HG03280 (cell line): ENCODE measurements around the gene C1orf50.
"Not testable (repeated sequence)": the region's sequence is repeated elsewhere in the genome, so short reads cannot be mapped to it uniquely, and the experiment has no call there.

ENCODE experiments used
- ATAC-seq: cut with Tn5 transposase; IDR thresholded peaks from one replicate; pipeline ENCODE4 v1.9.1; 2021; ENCODE audit warnings: mild to moderate bottlenecking, moderate library complexity; ENCODE audit not compliant: unreplicated experiment

C1orf50 gene

DNA sequence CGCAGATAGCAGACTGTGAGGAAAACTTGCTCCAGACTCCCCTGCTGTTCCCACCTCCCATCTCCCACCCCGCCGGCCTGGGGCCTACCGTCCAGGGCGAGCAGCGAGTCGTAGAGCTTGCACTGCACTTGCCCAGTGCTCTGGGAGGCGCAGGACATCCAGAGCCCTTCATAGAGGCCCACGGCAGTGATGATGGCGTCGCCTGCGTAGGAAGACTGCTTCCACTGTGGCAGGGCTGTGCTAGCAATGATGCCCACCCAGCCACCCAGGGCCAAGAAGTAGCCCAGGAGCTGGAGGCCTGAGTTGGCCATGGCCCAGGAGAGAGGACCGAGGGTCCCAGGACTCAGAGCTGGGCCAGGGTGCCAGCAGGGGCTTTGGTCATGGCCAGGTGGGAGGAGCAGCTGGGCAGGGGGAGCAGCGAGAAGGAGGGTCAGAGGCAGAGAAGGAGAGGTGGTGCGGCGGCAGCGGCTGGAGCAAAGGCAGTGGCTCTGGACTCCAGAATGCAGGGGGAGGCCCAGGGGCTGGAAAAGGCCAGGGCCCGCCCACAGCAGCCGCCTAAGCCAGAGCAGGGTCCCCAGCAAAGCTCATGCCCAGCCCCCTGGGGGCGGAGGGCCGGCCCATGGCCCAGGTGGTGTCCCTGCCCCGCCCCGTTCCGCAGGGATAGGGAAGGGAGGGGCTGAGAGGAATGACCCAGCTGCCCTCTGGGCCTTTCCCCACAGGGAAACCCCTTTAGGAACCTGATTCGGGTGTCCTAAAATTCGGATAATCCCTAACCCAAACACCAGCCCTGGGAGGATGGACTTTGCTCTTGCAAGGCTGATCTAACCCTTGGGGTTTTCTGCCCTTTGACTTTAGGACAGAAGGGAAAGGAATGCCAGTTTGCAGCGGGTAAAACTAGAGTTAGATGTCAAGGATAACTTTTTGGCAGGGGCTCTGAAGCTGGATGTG is 27.0 kb upstream of the C1orf50 start, which contains the start of gene CLDN19:
CLDN19 (minus strand) TSS at position 484 of the 948 bp plus-strand sequence; CDS start at position 311, 173 bp downstream.
- ATAC-seq = no peak

- no peak for ATAC-seq
These were observed 26.0 kb upstream of the C1orf50 start for GRCh38 chr1:42740851-42741580.

DNA sequence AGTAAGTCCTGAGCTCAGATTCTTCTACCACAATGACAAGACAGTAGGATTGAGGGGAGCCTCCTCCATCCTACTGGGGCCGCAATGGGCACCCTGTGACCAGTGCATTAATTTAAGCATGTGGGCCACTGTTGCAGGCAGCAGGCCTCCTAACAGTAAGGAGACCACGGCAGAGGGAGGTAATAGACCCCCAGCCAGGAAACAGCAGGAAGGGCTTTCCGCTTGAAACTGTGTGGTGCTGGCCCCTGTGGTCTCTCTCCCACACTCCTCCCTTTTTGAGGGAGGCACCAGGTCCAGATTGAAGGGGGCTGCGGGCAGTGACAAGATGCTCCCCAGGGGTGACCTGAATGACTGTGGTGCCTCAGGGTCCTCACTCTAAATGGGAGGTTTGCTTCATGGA is 25.3 kb upstream of the C1orf50 start:
- ATAC-seq = no peak

GRCh38 chr1:42742141-42742540 is 24.9 kb upstream of the C1orf50 start:
- no peak for ATAC-seq

- no peak for ATAC-seq
These were observed 24.3 kb upstream of the C1orf50 start for GRCh38 chr1:42742617-42743316.

- no peak for ATAC-seq
These were observed 23.5 kb upstream of the C1orf50 start for GRCh38 chr1:42743317-42744147.

DNA sequence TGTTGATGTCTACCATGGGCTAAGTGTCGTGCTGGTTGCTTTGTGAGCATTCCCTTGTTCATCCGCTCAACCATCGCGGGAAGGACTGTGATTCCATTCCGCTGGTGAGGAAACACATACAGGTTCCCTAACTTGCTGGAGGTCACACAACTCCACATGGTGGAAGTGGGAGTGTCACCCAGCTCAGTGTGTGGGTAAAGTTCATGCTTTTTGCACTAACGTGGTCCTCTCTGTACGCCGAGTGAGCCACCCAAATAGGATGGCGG is 23.0 kb upstream of the C1orf50 start:
- ATAC-seq = no peak

GRCh38 chr1:42745851-42746250 is 21.2 kb upstream of the C1orf50 start:
- ATAC-seq = no peak

GRCh38 chr1:42746436-42747105 is 20.5 kb upstream of the C1orf50 start:
- ATAC-seq = no peak

GRCh38 chr1:42747125-42747524 is 19.9 kb upstream of the C1orf50 start:
- ATAC-seq = no peak

GRCh38 chr1:42748021-42748420 is 19.0 kb upstream of the C1orf50 start:
- no peak for ATAC-seq

- no peak for ATAC-seq
These were observed 18.3 kb upstream of the C1orf50 start for GRCh38 chr1:42748461-42749410.

GRCh38 chr1:42750041-42750440 is 17.0 kb upstream of the C1orf50 start:
- no peak for ATAC-seq

GRCh38 chr1:42751511-42752070 is 15.5 kb upstream of the C1orf50 start:
- not testable (repeated sequence) for ATAC-seq

- ATAC-seq = no peak
These were observed 14.8 kb upstream of the C1orf50 start for GRCh38 chr1:42752284-42752683.

DNA sequence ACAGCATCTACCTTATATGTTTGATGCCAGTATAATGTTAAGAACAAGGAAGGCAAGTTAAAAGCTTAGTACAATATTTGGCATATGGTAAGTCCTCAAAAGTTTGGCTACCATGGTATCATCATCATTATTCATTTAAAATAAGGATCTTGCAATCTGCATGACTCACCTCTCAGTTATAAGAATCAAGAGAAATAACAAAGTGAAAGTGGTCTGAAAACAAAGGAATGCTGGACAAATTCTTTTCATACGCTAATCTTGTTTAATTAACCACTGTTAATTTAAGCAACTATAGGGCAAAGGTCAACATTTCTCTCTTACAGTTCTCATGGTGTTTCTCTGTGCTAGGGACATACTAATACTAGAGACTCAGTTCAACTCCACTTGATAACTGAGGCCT is 14.0 kb upstream of the C1orf50 start:
- ATAC-seq = no peak

DNA sequence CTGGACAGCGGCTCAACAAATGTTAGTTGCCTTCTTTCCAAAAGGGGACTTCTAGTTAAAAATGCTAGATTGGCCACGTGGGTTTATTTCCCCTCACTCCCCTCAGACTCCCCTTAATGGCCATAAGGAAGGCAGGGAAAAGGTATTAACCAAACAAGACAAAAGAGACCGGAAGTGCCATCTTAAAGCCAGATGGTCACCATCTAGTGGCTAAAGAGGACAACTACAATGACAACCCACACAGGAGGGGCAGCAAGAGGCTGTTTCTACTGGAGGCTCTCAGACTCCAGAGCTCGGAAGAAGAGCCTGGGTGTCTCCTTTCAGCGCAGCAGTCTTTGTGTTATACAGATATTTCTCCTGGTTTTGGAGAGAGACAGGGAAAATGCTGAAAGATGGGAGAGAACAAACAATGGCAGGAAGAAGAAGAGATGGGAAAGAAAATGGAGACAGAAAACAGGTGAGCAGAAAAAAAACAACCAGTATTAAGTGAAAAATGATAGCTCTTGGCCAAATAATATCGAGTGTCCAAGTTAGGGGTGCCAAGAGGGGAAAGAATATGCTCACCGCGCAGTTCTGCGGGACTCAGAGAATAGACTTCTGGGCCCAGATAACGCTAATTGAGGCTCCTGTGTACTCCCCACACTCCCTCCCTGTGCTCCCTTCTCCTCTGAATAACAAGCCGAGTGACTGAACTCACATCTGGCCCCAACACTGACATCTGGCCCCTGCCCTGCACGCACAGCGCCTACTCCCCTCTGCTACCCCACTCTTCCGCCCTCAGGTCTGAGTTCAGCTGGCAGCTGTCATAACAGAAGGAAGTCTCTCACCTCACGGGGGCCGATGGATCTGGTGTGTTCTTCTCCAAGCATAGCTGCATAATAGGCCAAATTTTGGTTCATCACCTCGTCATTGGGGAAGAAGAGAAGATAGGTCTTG is 9.8 kb upstream of the C1orf50 start:
- ATAC-seq = no peak

DNA sequence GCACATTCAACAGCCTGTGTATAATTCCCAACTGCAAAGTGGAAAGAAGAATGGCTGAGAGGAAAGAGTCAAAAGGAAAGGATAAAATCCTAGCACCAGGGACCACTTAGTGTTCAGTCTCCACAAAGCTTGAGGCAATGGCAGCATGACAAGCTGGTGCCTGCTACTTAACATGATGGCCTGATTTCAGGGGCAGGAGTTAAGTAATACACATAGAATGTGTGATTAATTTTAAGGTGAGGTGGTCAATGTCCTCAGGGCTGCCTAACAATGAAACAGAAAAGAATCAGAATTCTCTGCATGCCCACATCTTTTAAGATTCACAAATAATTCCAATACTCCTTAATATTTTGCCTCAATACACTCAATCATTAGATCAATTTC is 9.2 kb upstream of the C1orf50 start:
- no peak for ATAC-seq
